Activated CD4-positive, CD25-positive, alpha-beta regulatory T cell treated with anti-CD3 and anti-CD28 coated beads, Interleukin-2, amount 50 U/mL, for 16 hours (primary cell): ENCODE measurements around the gene SUGP2.
"Not testable (repeated sequence)": the region's sequence is repeated elsewhere in the genome, so short reads cannot be mapped to it uniquely, and the experiment has no call there.

Experiments used
- DNase-seq: peaks from one replicate; pipeline ENCODE4 v3.0.0-alpha.2; 2020; ENCODE audit warnings: low read depth, low spot score

SUGP2 gene

DNA sequence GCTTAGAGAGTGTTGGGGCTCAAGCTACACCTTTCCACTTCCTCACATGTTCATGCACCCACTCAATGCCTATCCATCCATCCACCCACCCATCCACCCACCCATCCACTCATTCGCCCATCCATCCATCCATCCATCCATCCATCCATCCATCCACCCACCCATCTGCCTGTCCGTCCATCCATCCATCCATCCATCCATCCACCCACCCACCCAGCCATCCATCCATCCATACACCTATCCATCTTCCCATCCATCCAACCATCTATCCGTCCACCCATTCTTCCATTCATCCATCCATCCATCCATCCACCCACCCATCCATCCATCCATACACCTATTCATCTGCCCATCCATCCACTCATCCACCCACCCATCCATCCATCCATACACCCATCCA is 79.2 kb downstream of the SUGP2 start:
- DNase-seq: no peak

DNA sequence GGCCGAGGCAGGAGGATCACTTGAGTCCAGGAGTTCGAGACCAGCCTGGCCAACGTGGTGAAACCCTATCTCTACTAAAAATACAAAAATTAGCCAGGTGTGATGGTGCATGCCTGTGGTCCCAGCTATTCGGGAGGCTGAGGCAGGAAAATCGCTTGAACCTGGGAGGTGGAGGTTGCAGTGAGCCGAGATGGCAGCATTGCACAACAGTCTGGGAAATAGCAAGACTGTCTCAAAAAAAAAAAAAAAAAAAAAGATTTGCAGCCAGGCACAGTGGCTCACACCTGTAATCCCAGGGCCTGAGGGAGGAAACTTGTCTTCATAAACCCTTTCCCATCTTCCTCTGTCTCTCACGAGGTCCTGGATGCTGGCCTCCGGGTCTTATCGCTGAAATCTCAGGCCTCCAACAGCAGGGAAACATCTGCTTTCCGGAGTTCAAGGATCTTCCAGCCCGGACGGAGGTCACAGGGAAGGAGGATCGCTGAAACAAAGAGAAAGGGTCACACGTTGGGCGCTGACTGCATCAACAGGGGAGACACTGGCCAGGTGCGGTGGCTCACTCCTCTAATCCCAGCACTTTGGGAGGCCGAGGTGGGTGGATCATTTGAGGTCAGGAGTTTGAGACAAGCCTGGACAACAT is 80.8 kb downstream of the SUGP2 start:
- DNase-seq: not testable (repeated sequence)

DNA sequence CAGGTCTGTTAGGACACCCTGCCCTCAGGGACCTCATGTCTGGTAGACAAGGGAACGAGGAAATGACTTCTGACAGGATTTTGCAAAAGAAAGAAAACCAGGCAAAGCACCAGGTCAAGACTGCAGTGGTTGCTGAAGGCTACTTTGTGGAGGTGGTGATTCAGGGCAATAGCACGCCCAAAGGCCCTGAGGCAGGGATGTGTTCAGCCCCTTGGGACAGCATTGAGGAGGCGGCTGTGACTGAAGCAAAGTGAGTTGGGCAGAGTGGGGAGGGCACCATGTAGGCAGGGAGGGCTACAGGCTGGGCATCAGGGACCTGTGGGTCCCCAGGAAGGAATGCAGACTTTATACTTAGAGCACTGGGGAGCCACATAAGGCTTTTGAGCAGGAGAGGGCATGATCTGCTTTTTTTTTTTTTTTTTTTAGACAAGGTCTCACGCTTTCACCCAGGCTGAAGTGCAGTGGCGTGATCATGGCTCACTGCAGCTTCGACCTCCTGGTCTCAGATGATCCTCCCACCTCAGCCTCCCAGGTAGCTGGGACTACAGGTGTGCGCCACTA is 81.5 kb downstream of the SUGP2 start:
- DNase-seq: no peak

DNA sequence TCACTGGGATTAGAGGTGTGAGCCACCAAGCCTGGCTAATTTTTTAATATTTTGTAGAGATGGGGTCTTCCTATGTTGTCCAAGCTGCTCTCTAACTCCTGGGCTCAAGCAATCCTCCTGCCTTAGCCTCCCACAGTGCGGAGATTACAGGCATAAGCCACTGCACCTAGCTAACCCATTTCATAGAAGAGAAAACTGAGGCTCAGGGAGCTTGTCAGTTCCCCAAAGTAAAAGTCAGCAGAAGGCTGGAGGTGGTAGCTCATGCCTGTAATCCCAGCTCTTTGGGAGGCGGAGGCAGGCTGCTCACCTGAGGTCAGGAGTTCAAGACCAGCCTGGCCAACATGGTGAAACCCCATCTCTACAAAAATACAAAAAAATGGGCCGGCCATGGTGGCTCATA is 83.5 kb downstream of the SUGP2 start:
- DNase-seq: no peak

DNA sequence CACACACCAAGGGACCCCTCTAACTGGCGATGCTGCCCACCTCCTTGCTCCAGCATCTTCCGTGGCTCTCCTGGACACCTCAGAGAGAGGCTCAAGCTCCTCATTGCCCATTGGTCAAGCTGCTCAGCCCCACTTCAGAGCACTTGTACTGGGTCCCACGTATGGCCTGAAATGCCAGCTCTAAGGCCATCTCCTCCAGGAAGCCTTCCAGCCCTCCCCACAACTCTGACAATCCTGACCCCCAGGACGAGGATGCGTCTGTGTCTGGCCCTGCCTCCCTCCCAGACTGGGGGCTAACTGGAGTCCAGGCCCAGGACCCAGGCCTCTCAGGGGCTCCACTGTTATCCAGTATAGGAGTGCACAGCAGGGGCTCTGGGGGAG is 84.4 kb downstream of the SUGP2 start:
- no peak for DNase-seq

DNA sequence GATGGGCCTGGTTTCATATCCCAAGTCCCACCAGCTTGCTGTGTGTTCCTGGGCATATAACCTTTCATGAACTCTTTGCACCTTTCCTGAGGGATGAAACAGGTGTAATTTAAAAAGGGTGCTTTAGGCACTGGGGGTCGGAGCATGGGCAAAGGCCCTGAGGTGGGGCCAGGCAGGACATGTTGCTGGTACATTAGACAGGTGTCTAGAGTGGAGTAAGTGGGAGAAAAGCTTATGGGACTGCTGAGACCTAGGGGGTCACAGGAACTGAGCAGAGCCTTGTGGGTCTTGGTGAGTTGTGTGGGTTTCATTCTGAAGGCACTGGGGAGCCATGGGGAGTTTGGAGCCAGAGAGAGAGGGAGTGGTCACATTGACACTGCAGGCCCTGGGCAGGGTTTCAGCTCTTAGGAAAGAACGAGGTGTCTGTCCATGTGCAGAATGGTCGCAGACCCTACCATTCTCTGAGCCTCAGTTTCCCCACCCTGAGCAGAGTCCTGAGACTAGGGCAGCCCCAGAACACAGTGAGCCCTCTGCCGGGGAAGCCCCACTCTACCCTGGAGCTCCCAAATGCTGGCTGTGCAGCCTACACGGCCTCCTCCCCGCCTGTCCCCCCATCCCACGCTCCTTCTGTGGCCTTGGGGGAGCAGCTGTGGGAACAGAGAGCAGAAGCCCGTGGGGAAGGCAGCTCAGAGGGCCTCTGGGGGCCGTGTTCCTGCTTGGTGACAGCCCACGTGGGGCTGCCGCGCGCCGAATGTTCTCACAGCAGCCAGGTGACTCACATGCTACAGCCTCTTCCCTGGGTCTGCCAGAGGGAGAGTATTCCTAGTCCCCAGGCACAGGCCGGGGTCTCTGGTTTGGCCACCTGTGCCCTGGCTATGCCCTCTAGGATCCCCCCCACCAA is 85.0 kb downstream of the SUGP2 start:
- no peak for DNase-seq

DNA sequence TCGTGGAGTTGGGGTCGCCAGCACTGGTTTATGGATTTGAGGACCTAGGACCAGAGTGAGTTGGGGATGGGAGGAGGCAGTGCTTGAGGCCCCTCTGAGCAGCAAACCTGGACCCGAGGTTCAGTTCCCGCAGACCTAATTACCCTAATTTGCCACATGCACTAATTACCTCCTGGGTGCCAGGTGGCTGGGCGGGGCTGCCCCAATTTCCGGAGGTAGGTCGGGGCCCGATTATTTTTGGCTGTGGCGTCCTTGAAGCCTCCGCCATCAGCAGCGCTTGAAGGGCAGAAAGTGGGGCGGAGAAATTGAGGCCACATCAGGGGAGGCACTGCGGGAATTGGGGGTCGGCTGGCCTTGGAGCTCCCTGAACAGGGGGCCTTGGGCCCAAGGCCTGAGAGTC is 86.4 kb downstream of the SUGP2 start:
- DNase-seq: no peak

DNA sequence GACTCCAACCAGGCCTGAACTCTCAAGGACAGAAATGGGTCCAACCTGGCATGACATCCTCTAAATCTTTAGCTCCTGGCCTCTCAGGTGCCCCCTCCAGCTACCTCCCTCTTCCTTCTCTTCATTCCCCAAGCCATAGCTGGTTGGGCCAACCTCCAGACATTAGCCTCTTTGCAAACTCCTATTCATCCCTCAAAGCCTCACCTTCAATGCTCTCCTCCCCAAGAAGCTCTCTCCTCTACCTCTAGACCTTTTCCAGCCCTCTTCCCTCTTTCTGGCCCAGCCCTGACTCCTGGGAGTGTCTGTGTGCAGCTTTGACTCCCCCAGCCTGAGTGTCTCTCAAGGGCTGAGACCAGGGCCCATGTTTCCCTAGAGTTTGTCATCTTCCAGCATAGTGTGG is 87.0 kb downstream of the SUGP2 start:
- no peak for DNase-seq

DNA sequence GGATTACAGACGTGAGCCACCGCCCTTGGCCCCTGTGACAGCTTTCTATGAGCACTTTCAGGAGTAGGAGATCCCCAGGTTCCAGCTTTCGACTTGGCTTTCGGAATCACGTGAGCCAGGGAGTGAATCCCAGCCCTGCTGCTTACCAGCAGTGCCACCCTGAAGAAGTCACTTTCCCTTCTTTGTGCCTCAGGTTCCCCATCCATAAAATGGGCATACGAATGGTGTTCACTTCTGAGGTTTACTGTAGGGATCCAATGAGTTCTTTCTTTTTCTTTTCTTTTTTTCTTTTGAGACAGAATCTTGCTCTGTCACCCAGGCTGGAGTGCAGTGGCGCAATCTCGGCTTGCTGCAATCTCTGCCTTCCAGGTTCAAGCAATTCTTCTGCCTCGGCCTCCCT is 88.0 kb downstream of the SUGP2 start:
- DNase-seq: no peak

DNA sequence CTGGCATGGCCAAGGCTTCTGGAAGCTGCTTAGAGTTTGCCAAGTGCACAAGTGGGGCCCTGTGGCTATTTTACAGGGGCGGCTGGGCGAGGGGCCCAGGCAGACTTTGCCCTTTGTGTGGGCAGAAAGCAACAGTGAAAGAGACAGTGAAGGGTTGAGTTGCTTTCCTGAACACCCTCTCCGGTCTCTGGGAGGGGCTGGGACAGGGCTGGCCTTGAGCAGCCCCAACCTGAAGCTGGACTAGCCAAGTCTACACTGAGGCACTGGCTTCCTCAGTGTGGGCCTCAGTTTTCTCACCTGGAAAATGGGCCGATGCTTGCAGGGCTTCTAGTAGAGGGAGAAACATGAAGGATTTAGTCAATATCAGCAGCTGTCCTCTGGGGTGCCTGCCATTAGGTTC is 89.9 kb downstream of the SUGP2 start:
- DNase-seq: no peak

DNA sequence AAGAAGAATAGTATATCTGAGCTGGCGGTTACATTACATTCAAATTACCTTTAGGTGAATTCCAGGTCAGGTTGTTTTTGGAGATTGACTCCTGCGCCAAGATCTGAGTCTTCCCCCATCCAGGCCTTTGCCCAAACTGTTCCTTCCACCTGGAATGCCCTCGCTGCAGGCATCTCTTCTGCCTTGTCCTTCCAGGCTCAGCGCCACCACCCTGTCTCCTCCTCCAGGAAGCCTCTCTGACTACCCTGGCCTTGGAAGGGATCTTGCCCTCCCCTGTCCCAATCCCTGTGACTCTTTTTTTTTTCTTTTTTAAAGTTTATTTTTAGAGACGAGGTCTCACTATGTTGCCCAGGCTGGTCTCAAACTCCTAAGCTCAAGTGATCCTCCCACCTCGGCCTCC is 90.6 kb downstream of the SUGP2 start:
- DNase-seq: no peak

DNA sequence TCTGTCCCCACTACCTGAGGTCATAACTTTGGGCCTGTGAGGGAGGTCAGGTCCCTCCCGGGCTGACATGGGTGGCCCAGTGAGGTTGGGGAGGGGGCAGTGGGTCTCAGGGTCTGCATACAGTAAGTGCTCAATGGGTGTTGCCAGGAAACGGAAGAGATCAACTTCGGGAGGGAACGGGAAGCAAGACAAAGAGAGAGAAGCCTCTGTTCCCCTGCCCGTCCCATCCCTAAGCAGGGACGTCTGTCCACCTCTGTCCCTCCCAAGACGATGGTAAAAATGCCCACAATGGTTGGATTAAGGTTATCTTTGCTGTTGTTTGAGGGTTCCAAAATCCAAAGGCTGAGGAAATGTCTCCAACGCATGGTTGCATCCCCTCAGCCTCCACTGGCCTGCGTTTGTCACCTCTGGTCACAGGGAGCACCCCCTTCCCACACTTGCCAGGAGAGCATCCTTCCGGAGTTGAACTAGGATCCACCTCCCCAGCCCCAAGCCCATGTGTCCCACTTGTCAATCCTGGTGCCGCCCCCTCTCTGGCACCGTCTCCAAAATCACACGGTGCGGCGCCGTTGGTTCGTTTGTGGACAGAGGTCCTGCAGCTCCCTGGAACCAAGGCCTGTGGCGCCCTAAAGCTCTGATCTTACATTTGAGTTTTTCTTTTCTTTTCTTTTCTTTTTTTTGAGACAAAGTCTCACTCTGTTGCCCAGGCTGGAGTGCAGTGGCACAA is 91.5 kb downstream of the SUGP2 start:
- no peak for DNase-seq
